GM10847 (cell line): ENCODE measurements around the gene CNTNAP5.

ENCODE experiments used
- POLR2A ChIP-seq: IDR thresholded peaks from 2 replicates; pipeline ENCODE4 v1.6.1; 2011; ENCODE audit not compliant: insufficient read length; ENCODE audit errors: extremely low read depth

Gene CNTNAP5

DNA sequence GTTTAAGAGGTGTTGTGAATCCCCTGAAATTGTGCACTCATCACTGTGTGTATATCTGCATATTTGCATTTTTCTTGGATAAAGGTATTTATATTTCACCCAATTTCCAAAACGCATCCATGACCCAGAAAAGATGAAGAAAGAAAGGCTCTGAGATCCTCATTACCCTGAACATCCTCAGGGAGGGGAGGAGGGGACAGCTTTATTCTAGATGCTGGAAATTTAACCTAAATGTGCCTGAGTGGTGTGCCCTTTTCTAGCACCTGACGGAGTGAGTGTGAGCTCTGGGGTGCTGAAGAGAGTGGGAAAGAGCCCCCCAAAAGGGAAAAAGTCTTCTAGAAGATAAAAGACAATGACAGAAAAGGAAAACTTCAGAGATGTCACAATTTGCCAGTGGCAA is 20.8 kb downstream of the CNTNAP5 start:
- TF ChIP-seq POLR2A, result no peak

DNA sequence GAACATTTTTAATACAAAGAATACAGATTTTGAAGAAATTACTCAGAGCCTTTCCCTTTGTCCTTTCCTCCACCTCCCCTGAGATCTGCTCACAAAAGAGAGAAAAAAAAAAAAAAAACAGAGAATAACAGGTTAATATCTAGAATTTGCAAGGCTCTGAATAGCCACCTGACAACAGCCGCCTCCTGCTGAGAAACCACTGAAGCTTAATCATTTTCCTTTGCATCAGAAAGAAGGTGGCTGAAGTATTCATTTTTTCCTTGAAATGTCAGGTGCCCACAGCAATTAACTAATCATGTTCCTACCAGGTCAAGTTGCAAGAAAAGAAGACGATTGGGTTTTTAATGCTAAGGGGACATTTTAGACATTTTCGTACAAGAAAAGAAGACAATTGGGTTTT is 21.2 kb downstream of the CNTNAP5 start:
- no peak for TF ChIP-seq POLR2A

DNA sequence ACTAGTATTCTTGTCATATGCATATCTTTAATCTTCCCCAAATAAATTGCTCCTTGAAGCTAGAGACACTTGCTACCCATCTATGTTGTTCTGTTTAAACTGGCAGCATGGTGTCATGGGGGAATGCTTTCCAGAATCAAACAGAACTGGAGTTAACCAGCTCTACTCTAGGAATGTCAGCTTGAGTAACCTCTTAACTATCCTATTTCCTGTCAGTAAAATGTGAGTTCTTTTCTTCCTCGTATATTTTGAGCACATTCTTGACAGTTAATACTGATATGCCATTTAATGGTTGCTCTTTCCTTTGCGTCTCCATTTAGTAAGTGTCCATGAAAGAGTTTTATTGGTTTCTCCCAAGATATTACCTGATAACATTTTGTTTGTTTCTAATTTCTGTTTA is 23.0 kb downstream of the CNTNAP5 start:
- TF ChIP-seq POLR2A, result no peak

DNA sequence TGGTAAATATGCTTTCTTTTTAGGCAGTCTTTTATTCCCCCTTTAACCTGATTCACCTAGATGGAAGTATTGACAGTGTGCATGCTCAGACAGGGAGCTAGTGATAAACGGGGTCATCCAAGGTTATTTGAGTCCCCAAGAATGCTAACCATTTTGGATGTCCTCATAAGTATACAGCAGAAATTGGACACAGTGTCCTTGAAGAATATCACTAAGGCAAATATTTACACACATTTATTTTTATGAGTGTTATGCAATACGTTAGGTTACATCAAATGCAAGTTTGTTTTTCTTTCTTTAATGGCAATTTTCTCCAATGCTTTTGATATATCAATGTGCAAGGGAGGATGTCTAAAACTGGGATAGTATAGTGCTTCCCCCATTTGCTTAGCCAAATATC is 23.6 kb downstream of the CNTNAP5 start:
- no peak for TF ChIP-seq POLR2A

DNA sequence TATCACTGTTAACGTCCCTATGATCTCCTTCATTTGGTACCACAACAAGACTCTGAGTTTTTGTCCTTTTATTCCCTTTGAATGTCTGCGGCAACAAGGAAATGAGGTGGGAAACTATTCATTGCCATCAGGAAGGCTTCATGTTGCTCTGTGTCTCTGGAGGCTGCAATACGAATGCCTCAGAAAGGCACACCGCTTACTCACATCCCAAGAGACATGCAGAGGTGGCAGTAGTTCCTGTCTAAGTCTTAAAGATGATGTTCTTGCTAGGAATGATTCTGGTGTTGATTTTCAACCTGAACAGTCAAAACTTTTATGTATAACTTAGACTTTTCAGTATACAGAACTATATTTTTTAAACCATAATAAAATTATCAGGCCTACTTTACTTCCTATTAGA is 24.0 kb downstream of the CNTNAP5 start:
- no peak for TF ChIP-seq POLR2A

DNA sequence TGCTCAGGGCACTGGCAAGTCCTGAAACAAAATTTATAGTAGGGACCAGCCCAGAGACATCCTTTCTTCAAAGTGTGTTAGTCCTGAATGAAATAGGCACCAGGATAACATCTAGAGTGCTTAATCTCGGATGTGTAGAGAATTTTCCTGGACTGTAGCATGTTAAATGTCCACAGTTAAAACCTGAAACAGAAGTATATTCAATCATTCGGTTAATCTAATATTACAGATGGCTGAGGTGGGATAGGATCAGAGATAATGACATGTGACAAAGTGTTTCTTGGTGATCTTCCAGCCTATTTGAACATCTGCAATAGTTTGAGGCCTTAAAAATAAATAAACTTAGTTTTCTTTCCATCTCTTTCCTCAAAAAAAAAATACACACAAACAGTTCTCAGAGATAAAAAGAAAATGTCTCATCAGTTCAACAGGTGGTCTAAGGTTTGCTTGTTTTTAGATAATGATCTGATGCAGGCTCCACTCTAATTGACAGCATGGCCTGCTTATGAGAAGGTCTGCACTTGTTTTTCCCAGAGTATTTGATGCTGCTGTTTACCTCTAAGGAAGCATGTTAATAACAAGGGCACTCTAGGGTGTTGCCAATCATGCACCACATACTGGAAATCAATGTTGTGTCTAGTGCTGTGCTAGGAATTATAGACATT is 25.9 kb downstream of the CNTNAP5 start:
- no peak for TF ChIP-seq POLR2A

DNA sequence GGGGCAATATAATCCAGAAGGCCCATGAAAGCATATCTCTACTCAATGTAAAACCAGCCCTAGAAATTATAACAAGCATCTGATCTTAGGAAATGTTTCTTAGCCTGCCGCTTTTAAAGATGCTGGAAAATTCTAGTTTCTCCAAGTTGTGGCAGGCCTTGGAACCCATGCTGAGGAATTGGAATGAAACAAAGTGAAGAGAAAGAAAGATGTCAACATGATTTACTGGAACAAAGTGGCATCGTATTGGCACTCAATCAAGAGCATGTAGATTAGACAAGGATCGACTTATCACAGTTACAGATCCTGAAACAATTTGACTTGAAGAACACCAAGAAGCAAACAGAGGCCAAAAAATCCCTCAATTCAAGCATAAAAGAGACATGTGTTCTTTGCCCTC is 28.7 kb downstream of the CNTNAP5 start:
- no peak for TF ChIP-seq POLR2A

DNA sequence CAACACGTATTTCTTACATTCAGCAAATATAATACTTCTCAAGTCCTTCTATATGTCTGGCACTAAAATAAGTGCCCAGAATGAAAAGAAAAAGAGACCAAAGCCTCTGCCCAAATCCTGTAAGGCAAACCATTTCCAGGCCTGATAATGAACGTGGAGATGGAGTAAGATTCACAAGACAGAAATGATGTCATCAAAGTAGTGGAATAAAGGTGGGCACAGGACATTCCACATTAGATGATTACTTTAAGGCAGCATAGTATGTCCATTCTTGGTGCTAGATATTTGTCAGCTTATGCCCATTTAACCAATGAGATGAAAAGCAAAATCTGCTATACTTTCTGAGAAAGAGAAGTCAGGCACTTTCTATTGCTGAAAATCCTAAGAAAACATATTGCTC is 38.5 kb downstream of the CNTNAP5 start:
- no peak for TF ChIP-seq POLR2A

DNA sequence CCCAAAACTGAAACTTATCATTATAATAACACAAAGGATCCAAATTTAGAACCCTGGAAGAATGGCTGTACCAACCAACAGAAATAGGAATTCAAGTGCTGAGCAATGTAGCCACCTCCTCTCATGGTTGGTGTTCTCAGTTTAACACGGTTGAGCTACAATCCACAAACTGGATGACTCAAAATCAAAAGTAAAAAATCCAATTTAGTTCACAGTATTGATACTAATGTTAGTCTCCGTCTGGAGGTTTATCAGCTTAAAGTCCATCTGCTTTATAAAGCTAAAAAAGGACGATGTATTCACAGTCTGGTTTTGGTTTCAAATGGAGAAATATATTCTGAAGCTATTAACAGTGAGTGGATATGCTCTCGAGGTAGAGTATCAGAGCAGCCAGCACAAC is 40.5 kb downstream of the CNTNAP5 start:
- no peak for TF ChIP-seq POLR2A

DNA sequence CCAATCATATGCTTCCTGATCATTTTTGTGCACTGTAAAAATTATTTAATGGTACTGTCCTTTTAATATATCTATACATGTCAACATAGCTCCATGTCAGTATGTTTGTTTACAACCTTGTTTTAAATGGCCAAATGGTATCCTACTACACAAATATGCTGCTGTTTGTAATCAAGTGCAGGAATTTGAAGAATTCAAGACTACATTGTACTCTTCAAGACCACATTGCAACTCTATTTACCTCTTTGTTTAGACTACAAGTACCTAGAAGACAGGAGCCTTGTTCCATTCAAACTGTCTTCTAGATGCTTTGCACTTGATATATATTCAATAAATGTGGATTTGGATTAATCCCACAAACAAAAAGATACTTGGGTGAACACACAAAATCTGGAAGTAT is 41.7 kb downstream of the CNTNAP5 start:
- TF ChIP-seq POLR2A, result no peak

DNA sequence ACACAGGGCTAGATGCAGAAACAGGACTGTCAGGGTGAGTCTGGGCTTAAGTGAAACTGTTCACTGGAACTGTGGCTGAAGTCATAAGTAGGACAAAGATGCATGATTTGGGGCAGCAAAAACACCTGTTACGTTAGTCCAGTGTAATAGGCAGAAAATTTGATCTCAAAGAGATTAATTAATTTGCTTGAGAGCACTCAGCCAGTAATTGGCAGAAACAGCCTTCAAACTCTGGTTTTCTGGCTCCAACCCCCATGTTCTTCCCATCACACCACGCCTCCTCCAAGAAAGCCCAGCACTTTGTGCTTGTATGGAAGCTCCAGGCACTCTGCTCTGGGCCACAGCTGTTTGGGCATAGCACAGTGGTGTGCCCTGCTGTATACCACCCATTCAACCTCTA is 54.0 kb downstream of the CNTNAP5 start:
- TF ChIP-seq POLR2A, result no peak

DNA sequence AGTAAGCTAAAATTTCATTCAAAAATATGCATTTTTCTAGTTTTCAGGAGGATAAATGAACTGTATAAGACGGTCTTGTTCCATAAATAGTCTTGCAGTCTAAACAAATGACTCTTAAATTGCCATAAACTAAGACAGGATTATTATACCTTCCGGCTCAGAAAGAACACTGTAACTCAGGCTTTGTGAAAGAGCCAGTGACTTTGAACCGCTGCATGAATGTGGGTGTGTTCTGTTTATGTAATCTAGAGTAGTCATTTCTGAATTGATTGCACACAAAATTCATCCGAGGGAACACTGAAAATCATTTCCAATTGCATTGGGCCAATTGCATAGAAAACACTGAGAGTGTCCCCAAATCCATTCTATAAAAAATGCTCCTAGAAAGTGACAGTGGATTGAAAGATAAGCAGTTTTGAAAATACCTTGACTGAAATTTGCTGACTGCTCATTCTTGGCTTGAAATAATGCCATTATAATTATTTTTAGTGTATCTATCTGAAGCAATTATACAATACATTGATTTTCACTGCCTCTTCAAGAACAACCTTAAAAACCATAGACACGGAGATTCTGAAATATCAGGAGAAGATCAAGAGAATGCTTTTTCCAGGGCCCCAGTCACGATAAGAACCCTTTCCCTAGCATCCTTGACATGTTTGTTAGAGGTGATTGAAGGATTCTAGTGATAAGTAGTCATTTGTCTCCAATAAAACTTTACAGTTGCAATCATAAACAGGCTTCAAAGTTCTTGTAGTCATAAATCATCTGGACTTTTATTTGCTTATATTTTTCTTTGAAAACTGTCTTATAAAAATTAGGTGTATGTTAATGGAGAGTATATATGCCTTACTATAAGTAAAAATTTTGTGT is 55.4 kb downstream of the CNTNAP5 start:
- TF ChIP-seq POLR2A, result no peak

DNA sequence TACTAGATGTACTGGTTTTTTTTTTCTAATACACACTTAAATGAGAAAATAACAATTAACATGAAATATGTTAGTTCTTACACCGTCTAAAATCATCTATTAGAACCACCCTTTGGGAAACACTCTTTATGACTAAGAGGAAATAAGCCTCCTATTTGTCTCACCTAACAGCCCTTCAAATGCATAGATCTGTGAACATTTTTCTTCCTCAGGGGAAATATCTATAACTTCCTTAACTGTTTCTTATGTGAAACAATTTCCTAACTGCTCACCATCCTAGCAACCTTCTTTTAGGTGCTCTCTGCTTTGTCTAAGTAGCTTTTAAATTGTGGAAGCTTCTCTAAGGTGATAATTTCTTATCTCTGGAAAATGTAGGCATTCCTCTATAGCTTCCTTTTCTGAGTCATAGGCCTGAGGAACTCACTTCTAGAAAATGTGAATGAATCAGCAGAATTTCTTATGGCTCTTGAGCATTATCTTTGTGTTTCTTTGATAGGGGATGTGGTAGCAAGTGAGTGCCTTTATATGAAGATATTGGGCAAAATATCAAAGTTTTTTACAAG is 56.1 kb downstream of the CNTNAP5 start:
- no peak for TF ChIP-seq POLR2A

DNA sequence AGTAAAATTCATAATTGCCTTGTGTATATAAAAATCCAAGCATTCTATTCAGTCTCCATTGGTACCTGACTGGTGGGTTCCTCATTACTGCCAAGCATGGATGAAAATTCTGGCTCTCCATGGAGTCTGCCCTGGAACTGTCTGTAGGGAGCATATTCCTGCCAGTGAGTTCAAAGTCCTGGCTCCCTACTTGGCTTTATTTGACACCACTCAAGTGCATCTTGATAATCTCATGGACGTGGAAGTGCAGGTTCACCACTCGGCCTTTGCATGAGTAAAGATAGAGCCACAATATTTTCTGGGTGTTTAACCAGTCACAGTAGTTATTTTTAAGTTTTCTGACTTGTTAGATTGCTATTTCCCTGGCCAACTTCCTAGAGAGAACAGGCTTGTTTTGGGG is 63.5 kb downstream of the CNTNAP5 start:
- no peak for TF ChIP-seq POLR2A

DNA sequence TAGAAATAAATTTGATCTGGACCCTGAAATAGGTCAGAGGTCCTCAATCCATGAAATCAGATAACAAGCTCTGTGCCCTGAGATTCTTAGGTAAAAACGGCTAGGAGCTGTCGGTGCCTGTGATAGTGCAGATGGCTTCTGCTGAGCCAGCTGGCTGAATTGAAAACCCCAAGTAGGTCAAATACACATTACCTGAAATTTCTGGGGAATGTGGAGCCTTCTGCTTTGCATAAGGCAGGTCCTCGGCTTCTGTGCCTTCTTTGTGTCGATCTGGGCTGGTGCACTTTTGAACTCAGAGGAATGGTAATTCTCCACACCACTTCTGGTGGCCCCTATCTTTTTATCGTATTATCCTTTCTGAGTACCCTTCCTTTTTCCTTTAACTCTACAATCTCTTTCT is 66.6 kb downstream of the CNTNAP5 start:
- no peak for TF ChIP-seq POLR2A

DNA sequence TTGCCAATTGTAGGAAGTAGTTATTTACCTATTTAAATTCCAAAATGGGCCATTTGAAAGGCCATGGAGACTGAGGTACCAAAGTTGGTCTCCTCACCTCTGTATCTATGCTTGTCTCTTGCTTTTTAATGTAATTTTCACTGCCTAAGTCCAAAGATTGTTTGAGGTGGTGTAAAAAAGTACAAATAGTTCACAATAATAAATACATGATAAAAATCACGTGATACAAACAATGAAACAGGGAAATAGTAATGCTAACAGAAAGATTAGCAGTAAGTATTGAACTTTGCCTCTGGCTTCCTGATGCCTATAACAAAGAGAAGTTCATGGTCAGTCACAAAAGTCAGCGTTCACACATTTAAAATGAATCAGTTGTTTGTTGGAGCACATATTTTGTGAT is 67.6 kb downstream of the CNTNAP5 start:
- no peak for TF ChIP-seq POLR2A
